Activated naive CD8-positive, alpha-beta T cell treated with anti-CD3 and anti-CD28 coated beads, Interleukin-2, amount 50 U/mL, for 16 hours (primary cell): Measurements from ENCODE around the gene CD52.
A peak's percentile ranks its signal among the peaks of the same experiment; 100 is the strongest.

ENCODE experiments used
- DNase-seq: peaks from one replicate; pipeline ENCODE4 v3.0.0-alpha.2; 2020; ENCODE audit warnings: low read depth, low spot score

CD52 gene

GRCh38 chr1:26354972-26355371, 37.2 kb downstream of the CD52 start:
- no peak for DNase-seq

GRCh38 chr1:26356106-26356505, 38.3 kb downstream of the CD52 start:
- no peak for DNase-seq

DNA sequence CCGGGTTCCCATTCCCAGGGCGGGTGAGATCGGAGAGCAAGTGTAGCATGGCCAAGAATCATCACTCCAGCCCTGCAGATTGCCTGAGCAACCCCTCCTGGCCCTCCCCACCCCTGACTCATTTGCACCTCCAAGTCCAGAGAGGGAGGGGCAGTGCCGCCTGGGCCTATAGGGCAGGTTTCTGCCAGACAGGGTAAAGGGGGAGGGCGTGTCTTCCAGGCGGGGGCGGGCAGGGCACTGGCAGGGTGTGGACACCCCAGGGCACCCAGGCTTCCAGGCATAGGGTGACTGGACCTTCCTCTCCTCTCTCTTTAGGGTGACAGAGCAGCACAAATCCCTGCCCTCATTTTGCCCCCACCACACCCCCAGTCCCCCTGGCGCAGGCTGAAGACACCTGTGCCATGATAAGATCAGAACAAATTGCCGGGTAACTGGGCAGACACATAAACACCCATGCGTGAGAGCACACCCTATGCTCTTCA, 39.4 kb downstream of the CD52 start:
- no peak for DNase-seq

DNA sequence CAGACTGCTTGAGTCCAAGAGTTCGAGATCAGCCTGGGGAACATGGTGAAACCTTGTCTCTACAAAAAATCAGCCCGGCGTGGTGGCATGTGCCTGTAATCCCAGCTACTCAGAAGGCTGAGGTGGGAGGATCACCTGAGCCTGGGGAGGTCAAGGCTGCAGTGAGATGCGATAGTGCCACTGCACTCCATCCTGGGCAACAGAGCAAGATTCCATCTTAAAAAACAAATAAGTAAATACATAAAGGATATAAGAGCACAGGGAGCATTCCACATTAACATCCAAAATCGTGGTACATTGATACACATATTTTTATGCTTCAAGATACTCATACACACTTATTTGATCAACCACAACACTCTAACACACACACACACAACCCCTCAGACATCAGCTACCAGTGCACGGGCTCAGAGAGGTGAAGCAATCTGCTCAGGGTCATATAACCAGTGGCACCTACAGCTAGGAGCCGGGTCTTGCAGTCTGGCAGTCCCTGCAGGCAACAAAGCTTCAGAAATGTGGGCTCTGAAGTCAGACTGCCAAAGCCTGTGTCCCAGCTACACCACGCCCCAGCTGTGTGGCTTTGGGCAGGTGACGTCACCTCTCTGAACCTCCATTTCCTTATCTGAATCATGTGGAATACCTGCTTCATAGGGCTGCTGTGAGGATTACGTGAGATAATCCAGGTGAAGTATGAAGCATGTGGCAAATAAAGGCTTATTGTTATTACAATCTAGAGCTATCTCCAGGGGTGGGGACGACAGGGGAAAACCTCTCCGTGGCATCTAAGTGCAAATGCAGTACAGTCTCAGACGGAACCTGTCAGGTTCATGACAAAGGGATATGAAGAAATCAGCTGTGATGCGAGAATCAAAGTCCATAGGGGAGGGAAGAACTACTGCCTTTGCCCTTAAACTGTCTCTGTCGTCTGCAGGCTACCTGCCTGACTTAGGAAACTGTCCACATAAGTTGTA, 40.9 kb downstream of the CD52 start:
- DNase-seq, result no peak

DNA sequence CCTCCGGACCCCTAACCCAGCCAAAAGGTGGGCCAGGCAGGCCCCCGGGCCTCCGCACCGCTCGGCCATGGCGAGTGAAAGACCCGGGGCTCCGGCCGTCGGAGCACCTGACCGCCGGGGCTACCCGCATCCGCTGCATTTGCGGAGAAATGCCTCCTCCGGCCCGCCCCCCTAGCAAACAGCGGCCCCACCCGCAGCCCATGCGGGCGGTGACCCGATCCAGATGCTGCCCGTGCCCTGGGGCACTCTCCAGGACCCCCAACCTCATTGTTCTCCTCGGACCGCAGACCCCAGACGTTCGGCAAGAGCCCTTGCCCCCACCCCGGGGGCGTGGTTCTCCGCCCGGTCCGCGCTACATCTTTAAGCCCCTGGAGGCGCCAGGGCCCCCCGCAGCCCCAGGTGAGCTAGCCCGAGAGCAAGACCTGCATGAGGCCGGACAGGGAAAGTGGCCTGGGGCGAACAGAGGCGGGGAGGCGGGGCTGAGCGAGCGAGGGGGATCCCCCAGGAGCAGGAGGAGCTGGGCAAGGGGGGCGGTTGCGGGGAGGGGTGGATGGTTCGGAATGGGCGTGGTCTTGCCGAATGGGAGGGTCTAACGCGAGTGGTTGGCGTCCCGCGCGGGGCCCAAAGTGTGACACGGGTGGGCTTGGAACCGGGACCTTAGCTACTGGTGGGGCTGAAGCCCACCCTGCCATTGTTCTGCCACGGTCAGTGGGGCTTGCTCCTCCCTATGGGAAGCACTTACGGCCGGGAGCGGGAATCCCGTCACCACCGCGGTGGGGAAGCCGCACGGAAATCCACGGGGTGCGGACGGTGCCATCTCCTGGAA, 42.4 kb downstream of the CD52 start:
- no peak for DNase-seq

DNA sequence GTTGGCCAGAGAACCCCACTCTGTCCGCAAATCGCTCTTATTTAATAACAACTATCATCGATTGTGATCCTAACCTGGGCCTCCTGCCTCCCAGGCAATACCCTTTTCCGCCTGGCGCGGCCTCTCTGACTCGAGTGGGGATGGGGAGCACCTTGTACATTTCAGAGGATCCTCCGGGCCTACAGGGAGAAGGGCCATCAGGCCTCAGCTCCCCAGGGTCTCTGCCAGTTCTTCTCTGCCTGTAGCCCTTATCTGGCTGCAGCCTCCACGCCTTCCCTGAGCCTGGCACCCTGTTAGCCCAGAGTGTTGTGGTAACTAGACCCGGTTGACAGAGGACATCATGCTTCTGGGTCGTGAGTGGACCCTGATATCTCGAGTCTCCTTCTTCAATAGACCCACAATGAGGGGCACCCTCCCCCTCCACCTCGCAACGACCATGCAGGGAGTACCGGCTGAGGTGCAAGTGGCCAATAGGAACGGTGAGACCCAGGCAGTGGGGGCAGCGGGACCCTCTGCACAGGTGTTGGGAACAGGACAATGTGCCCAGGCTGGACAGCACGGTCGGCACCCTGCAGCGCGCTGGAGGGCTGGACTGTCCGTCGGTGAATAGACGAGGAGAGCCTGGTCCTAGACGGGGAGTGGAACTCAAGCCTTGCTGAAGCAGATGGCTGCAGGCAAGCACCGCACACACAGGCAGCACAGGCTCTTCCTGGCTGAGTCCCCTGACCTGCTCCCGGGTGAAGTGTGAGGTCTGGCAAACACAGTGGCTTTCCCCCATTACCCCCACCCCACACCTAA, 43.2 kb downstream of the CD52 start:
- no peak for DNase-seq

- no peak for DNase-seq
These were observed 43.9 kb downstream of the CD52 start for GRCh38 chr1:26361605-26362122.

DNA sequence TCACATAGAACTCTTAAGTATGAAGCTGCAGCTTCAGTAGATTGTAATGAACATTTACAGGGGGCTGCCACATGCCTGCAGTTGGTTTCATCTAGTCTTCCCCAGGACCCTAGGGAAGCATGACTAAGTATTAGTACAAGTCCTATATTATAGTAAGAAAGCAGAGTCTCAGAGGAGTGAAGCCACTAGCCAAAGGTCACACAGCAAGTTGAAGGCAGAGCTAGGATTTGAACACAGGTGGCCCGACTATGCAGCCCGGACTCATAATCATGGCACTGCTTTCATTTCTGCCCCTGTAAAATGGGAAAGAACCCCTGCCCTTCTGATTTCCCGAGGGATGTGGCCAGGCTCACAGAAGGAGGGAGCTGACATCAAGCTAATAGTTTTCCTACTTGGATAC, 44.6 kb downstream of the CD52 start:
- DNase-seq, result no peak

DNA sequence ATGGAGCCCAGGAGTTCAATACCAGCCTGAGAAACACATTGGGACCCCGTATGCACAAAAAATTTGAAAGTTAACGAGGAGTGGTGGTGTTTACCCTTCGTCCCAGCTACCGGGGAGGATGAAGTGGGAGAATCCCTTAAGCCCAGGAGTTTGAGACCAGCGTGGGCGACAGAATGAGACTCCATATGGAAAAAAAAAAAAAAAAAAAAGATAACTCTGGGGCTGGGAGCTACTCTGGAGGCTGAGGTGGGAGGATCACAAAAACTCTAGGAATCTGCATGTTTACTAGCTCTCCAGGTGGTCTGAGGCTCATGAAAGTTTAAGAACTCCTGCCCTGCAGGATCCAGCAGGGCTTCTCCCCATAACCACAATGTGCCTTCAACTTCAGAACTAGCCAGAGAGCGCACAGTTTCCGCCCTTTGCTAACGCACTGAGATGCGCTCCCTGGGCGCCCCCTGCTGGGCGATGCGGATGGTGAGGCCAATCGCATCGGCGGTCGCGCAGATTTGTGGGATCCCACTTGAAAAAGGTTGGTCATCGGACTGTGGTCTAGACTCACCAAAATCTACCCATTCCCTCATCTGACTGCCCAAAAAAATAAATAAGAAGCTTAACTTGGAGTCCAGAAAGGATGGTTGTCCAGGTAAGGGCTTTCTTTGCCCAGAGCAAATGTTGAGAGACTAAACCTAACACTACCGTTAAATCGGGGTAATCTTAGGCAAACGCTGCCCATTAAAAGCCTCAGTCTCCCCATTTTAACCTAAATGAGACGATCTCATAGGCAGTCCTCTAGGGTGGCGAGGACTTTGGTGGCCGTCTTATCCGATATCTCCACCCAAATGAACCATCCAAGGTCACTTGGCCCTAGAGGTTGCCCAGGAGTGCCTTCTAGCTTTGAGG, 46.0 kb downstream of the CD52 start:
- DNase-seq, result peak; percentile 64

DNA sequence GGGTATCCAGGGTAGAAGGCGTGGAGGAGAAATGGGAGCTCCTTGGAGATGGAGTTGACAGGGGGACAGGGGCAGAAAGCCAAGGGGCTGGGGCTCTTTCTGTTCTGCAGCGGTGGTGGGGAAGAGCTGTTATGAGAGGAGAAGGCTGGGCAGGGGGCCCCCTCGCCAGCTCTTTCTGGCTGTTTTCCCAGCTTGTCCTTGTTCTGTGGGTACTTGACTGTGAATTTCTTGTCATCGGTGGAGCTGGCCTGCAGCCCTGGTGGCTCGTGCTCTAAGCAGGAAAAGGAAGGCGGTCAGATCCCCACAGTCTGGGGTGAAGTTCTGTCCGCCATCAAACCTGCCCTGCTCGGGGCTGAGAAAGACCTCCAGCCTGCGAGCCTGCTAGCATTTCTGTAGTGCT, 47.2 kb downstream of the CD52 start:
- DNase-seq, result no peak

GRCh38 chr1:26367441-26367840, 49.7 kb downstream of the CD52 start:
- no peak for DNase-seq

DNA sequence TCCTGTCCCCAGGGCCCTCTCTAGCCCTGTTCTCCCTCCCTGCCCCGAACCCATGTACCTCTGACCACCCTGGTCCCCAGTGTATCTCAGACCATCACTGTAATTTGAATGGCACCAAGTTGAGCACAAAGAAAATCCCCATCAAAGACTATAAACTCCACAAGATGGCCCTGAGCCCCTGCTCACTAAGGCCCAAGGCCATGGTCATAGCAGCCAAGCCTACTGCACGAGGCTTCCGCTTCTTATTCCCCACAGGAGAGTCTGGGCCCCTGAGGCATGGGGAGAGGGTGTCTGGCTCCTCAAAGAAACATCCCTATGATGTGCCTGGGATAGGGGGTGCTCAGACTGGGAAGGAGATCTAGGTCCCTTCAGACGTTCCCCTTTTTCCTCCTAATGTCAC, 50.2 kb downstream of the CD52 start:
- DNase-seq, result no peak

- no peak for DNase-seq
These were observed 50.7 kb downstream of the CD52 start for GRCh38 chr1:26368486-26368885.
